ENCODE measurements around the gene EIF3D.

Gene EIF3D

GRCh38 chr22:36564422-36565158 is 35.6 kb upstream of the EIF3D start:
- H3K27me3 ChIP-seq (ENCODE audit: insufficient read depth, low read depth, severe bottlenecking), result peaks cover 80% of the 10 kb centered on the region
- no peak for DNase-seq
- no peaks in the 10 kb centered on the region for H3K9me3 ChIP-seq (ENCODE audit: severe bottlenecking)
- H3K4me3 ChIP-seq (ENCODE audit: low read depth, low read length), result no peak overlapping the region
- H3K27ac ChIP-seq, result no peak overlapping the region
- H3K36me3 ChIP-seq, result no peaks in the 10 kb centered on the region
- no peak for TF ChIP-seq CTCF (IDR thresholded peaks at IDR 0.05; ENCODE audit: low read depth, low read length)

- no peaks in the 10 kb centered on the region for H3K36me3 ChIP-seq
Observed at GRCh38 chr22:36563898-36564297, 34.9 kb upstream of the EIF3D start.

GRCh38 chr22:36563444-36563843 is 34.5 kb upstream of the EIF3D start:
- no peaks in the 10 kb centered on the region for H3K9me3 ChIP-seq (ENCODE audit: severe bottlenecking)
- no peaks in the 10 kb centered on the region for H3K36me3 ChIP-seq
- DNase-seq, result no peak
- peaks cover 84% of the 10 kb centered on the region for H3K27me3 ChIP-seq (ENCODE audit: insufficient read depth, low read depth, severe bottlenecking)
- no peak overlapping the region for H3K27ac ChIP-seq
- no peak for TF ChIP-seq CTCF (IDR thresholded peaks at IDR 0.05; ENCODE audit: low read depth, low read length)
- H3K4me3 ChIP-seq (ENCODE audit: low read depth, low read length), result no peak overlapping the region

More at GRCh38 chr22:36563898-36564297, 34.9 kb upstream of the EIF3D start:
- no peak for TF ChIP-seq CTCF (IDR thresholded peaks at IDR 0.05; ENCODE audit: low read depth, low read length)
- H3K27ac ChIP-seq, result no peak overlapping the region
- peaks cover 80% of the 10 kb centered on the region for H3K27me3 ChIP-seq (ENCODE audit: insufficient read depth, low read depth, severe bottlenecking)
- H3K4me3 ChIP-seq (ENCODE audit: low read depth, low read length), result no peak overlapping the region
- H3K9me3 ChIP-seq (ENCODE audit: severe bottlenecking), result no peaks in the 10 kb centered on the region
- no peak for DNase-seq

GRCh38 chr22:36563001-36563400 is 34.0 kb upstream of the EIF3D start:
- Histone ChIP-seq H3K27ac (no peak overlapping the region), H3K4me3 (ENCODE audit: low read depth, low read length) (no peak overlapping the region), H3K27me3 (ENCODE audit: insufficient read depth, low read depth, severe bottlenecking) (peaks cover 83% of the 10 kb centered on the region), H3K9me3 (ENCODE audit: severe bottlenecking) (no peaks in the 10 kb centered on the region), H3K36me3 (no peaks in the 10 kb centered on the region)
- DNase-seq, result no peak
- 0 out of 2 replicates have a peak, but pooled peaks have one; percentile 2 for TF ChIP-seq CTCF (IDR thresholded peaks at IDR 0.05; ENCODE audit: low read depth, low read length)

- no peak for DNase-seq
- TF ChIP-seq CTCF (IDR thresholded peaks at IDR 0.05; ENCODE audit: low read depth, low read length), result no peak
- H3K27ac ChIP-seq, result no peak overlapping the region
Observed at GRCh38 chr22:36562261-36562835, 33.4 kb upstream of the EIF3D start.

More at GRCh38 chr22:36562261-36562835, 33.4 kb upstream of the EIF3D start:
- Histone ChIP-seq H3K9me3 (ENCODE audit: severe bottlenecking) (no peaks in the 10 kb centered on the region), H3K36me3 (no peaks in the 10 kb centered on the region), H3K27me3 (ENCODE audit: insufficient read depth, low read depth, severe bottlenecking) (peaks cover 80% of the 10 kb centered on the region), H3K4me3 (ENCODE audit: low read depth, low read length) (no peak overlapping the region)

All from WERI-Rb-1 (cell line).